ENCODE results near the gene POLR1D. TPM values are rescaled to one million over a fixed set of nuclear protein-coding genes. Genes with fewer than 3 reads are reported as not detected.
"Not testable (repeated sequence)": the region's sequence is repeated elsewhere in the genome, so short reads cannot be mapped to it uniquely, and the experiment has no call there.

POLR1D gene
- total and polyA plus RNA-seq, 4 donors: 47.3 to 92.4 (median 83.1) TPM

DNA sequence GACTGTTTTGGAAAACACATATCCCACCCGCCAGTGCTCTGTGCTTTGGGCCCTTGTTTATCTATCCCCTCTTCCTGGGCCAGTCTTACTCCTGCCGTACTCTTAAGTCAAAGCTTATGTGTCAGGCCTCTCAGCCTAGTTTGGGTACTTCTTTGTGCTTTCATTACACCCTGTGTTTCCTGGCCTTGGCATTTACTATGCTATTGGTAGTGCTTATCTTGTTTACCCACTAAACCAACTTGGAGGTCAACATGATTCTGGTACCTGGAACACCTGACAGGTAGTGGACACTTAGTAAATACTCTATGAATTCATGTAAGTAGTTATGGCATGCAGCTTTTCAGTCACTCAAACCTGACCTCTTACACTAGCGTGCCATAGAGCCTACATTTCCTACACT, 2.4 kb downstream of the POLR1D start:
- Histone ChIP-seq H3K36me3 (ENCODE audit: control insufficient read depth, insufficient read depth, low read length) (no peaks in the 10 kb centered on the region), H3K9me3 (ENCODE audit: control insufficient read depth, insufficient read depth, low read length) (no peaks in the 10 kb centered on the region), H3K27me3 (ENCODE audit: control insufficient read depth, insufficient read depth, low read length) (no peaks in the 10 kb centered on the region), H3K27ac (ENCODE audit: low read depth, low read length) (no peak overlapping the region), H3K4me3 (ENCODE audit: low read depth, low read length) (no peak overlapping the region), H3K4me1 (ENCODE audit: control insufficient read depth, insufficient read depth, low read length) (peaks cover 7% of the 10 kb centered on the region)
- no peak for DNase-seq (ENCODE audit: low read depth in 4 of 6, low spot score in 6 of 6)
- no CpG with 5 or more reads among the region's 3 CpGs for WGBS (ENCODE audit: insufficient coverage)

DNA sequence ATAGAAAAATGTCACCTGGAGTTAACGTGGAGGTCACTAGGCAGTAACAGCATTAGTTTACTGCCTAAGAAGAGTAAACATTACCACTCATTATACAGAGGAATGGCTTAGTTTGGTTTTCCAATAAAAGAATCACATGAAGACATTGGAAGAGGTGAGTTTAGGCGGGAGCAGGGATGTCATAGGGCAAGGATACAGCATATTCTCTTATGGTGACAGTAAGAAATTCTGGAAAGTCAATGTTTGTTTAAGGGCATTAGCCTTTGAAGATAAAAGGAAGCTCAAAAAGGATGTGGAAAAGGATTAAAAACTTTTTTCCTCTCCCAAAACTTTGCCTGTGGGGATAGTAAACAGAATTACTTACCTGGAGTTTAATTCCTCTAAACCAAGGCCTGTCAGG, 4.1 kb downstream of the POLR1D start:
- Histone ChIP-seq H3K4me1 (ENCODE audit: control insufficient read depth, insufficient read depth, low read length) (peaks cover 6% of the 10 kb centered on the region), H3K27ac (ENCODE audit: low read depth, low read length) (no peak overlapping the region), H3K27me3 (ENCODE audit: control insufficient read depth, insufficient read depth, low read length) (no peaks in the 10 kb centered on the region), H3K4me3 (ENCODE audit: low read depth, low read length) (no peak overlapping the region), H3K9me3 (ENCODE audit: control insufficient read depth, insufficient read depth, low read length) (no peaks in the 10 kb centered on the region), H3K36me3 (ENCODE audit: control insufficient read depth, insufficient read depth, low read length) (no peaks in the 10 kb centered on the region)
- no peak for DNase-seq (ENCODE audit: low read depth in 4 of 6, low spot score in 6 of 6)
- 100% methylated on average over 1 of the region's 2 CpGs for WGBS (ENCODE audit: insufficient coverage)

DNA sequence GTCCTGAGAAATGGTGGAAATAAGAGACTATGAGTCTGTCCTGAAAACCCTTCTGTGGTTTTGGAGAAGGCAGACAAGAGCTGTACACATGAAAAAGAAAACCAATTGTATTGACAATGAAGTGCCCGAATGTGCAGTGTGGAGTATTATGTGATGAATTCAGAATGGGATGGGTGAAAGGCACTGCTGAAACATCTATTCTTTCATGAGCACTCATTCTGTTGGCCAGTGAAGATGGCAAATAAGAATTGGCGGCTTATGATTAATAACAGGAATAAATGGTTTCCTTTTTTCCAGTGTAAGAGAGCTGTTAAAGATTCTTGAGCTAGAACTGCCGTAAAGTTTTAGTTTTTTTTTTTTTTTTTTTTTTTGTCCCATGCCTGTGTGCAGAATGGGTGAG, 5.7 kb downstream of the POLR1D start:
- 62% methylated on average over 2 of the region's 3 CpGs for WGBS (ENCODE audit: insufficient coverage)

DNA sequence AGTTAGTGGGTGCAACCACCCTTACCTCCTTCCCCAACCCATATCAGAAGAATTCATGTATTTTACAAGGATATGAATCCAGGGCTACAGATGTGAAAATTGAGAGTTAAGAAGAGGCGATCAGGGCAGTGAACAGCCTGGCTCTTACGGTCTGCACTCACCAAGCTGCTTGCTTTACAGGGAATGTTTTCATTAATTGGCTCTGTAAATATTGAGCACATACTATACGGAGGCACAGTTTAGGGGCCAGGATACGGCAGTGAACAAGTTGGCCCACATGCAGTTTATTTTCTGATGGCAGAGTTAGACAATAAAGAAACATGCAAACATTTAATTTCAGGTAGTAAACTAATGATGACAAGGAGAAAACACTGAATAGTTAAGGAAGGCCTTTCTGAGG, 6.4 kb downstream of the POLR1D start:
- no peaks in the 10 kb centered on the region for H3K27me3 ChIP-seq (ENCODE audit: control insufficient read depth, insufficient read depth, low read length)
- WGBS (ENCODE audit: insufficient coverage): 50% methylated on average over 1 of the region's 4 CpGs
- H3K4me1 ChIP-seq (ENCODE audit: control insufficient read depth, insufficient read depth, low read length): no peaks in the 10 kb centered on the region
- no peak overlapping the region for H3K27ac ChIP-seq (ENCODE audit: low read depth, low read length)
- no peaks in the 10 kb centered on the region for H3K9me3 ChIP-seq (ENCODE audit: control insufficient read depth, insufficient read depth, low read length)
- H3K4me3 ChIP-seq (ENCODE audit: low read depth, low read length): no peak overlapping the region
- no peaks in the 10 kb centered on the region for H3K36me3 ChIP-seq (ENCODE audit: control insufficient read depth, insufficient read depth, low read length)
- DNase-seq (ENCODE audit: low read depth in 4 of 6, low spot score in 6 of 6): no peak

More for the DNA sequence above, 5.7 kb downstream of the POLR1D start:
- no peak overlapping the region for H3K27ac ChIP-seq (ENCODE audit: low read depth, low read length)
- DNase-seq (ENCODE audit: low read depth in 4 of 6, low spot score in 6 of 6): no peak
- H3K9me3 ChIP-seq (ENCODE audit: control insufficient read depth, insufficient read depth, low read length): no peaks in the 10 kb centered on the region
- H3K27me3 ChIP-seq (ENCODE audit: control insufficient read depth, insufficient read depth, low read length): no peaks in the 10 kb centered on the region
- H3K4me3 ChIP-seq (ENCODE audit: low read depth, low read length): no peak overlapping the region
- no peaks in the 10 kb centered on the region for H3K4me1 ChIP-seq (ENCODE audit: control insufficient read depth, insufficient read depth, low read length)
- no peaks in the 10 kb centered on the region for H3K36me3 ChIP-seq (ENCODE audit: control insufficient read depth, insufficient read depth, low read length)

DNA sequence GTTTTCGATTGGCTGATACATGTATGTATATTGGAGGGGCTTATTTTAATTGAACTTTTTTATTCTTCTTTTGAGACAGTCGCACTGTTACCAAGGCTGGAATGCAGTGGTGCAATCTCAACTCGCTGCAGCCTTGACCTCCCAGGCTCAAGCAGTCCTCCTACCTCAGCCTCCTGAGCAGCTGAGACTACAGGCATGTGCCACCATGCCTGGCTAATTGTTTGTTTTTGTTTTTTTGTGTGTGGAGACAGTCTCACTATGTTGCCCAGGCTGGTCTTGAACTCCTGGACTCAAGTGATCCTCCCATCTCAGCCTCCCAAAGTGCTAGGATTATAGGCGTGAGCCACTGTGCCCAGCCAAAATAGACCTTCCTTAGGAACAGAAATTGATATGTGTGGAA, 7.1 kb downstream of the POLR1D start:
- 87% methylated on average over 2 of the region's 4 CpGs for WGBS (ENCODE audit: insufficient coverage)

DNA sequence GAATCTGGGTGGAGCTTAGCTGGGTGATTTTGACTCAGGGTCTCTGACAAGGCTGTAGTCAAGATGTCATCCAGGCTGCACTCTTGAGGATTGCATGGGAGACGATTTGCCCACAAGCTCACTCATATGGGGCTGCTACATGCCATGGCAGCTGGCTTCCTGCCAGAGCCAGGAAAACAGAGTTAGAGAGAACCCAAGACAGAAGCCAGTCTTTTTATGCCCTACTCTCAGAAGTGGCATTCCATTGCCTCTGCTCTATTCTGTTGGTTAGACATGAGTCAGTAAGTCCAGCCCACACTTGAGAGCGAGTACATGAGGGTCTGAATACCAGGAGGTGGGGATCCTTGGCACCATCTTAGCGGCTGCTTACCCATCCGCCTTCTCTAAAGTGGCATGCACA, 9.5 kb downstream of the POLR1D start:
- H3K27ac ChIP-seq (ENCODE audit: low read depth, low read length): no peak overlapping the region
- DNase-seq (ENCODE audit: low read depth in 4 of 6, low spot score in 6 of 6): no peak
- H3K4me3 ChIP-seq (ENCODE audit: low read depth, low read length): no peak overlapping the region
- no peaks in the 10 kb centered on the region for H3K4me1 ChIP-seq (ENCODE audit: control insufficient read depth, insufficient read depth, low read length)
- no peaks in the 10 kb centered on the region for H3K36me3 ChIP-seq (ENCODE audit: control insufficient read depth, insufficient read depth, low read length)
- WGBS (ENCODE audit: insufficient coverage): 80% methylated on average over 2 of the region's 4 CpGs
- no peaks in the 10 kb centered on the region for H3K27me3 ChIP-seq (ENCODE audit: control insufficient read depth, insufficient read depth, low read length)
- no peaks in the 10 kb centered on the region for H3K9me3 ChIP-seq (ENCODE audit: control insufficient read depth, insufficient read depth, low read length)

More for the DNA sequence above, 7.1 kb downstream of the POLR1D start:
- H3K4me3 ChIP-seq (ENCODE audit: low read depth, low read length); H3K27me3 ChIP-seq (ENCODE audit: control insufficient read depth, insufficient read depth, low read length); H3K4me1 ChIP-seq (ENCODE audit: control insufficient read depth, insufficient read depth, low read length); H3K36me3 ChIP-seq (ENCODE audit: control insufficient read depth, insufficient read depth, low read length); H3K27ac ChIP-seq (ENCODE audit: low read depth, low read length); H3K9me3 ChIP-seq (ENCODE audit: control insufficient read depth, insufficient read depth, low read length); DNase-seq (ENCODE audit: low read depth in 4 of 6, low spot score in 6 of 6): not testable (repeated sequence)

DNA sequence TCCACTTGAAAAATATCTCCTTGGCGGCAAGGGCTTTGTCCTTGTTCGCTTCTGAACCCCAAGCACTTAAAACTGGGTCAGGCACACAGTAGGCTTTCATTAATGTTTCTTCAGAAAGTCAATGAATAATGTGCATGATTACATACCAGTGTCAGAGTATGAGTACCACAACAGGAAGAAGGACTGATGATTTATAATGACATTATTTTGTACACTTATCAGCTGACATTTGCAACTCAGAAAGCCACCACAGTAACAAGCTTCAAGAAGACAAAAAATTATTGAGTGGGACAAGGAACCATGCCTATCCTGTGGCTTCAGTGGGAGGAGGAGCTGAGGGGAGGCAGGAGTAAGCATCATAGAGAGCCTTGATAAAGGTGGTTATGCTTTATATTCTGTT, 10.0 kb downstream of the POLR1D start:
- H3K27ac ChIP-seq (ENCODE audit: low read depth, low read length): no peak overlapping the region
- no peaks in the 10 kb centered on the region for H3K27me3 ChIP-seq (ENCODE audit: control insufficient read depth, insufficient read depth, low read length)
- H3K36me3 ChIP-seq (ENCODE audit: control insufficient read depth, insufficient read depth, low read length): no peaks in the 10 kb centered on the region
- H3K4me3 ChIP-seq (ENCODE audit: low read depth, low read length): no peak overlapping the region
- H3K4me1 ChIP-seq (ENCODE audit: control insufficient read depth, insufficient read depth, low read length): no peaks in the 10 kb centered on the region
- 58% methylated on average over 2 of the region's 2 CpGs for WGBS (ENCODE audit: insufficient coverage)
- no peaks in the 10 kb centered on the region for H3K9me3 ChIP-seq (ENCODE audit: control insufficient read depth, insufficient read depth, low read length)
- DNase-seq (ENCODE audit: low read depth in 4 of 6, low spot score in 6 of 6): no peak

DNA sequence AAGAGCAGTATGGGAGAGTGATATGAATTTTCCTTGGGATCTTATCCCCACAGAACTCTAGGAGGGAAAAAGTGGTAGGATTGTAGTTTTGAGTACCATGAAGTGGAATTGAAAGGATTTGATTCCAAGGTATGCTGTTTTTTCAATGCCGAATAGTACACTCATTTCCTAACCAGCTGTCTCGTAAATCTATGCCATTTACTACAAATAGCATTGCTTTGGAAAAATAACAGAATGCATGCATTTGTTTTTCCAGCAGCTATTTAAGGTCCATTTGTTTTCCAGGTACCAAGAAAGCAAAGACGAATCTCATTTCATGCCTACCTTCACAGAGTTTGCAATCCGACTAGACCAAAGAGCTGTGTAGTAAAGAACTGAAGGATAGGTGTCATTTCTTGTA, 10.5 kb downstream of the POLR1D start:
- 100% methylated on average over 1 of the region's 4 CpGs for WGBS (ENCODE audit: insufficient coverage)
- DNase-seq (ENCODE audit: low read depth in 4 of 6, low spot score in 6 of 6): no peak
- Histone ChIP-seq H3K4me3 (ENCODE audit: low read depth, low read length) (no peak overlapping the region), H3K27me3 (ENCODE audit: control insufficient read depth, insufficient read depth, low read length) (no peaks in the 10 kb centered on the region), H3K9me3 (ENCODE audit: control insufficient read depth, insufficient read depth, low read length) (no peaks in the 10 kb centered on the region), H3K36me3 (ENCODE audit: control insufficient read depth, insufficient read depth, low read length) (no peaks in the 10 kb centered on the region), H3K4me1 (ENCODE audit: control insufficient read depth, insufficient read depth, low read length) (no peaks in the 10 kb centered on the region), H3K27ac (ENCODE audit: low read depth, low read length) (no peak overlapping the region)

DNA sequence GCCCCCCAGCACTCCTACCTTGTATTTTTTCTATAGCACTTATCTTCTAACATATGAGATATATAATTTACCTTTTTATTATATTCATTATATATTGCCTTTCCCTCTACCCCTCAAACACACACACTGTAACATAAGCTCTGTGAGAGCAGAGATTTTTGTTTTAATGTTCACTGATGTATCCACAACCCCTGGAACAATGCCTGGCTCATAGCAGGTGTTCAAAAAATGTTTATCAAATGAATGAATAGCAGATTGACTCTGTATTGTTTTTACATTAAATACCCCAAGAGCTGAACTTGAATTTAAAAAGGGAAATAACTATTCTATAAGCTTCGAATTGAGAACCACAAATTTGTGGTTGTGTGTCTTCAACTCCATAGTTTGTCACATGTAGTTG, 11.0 kb downstream of the POLR1D start:
- Histone ChIP-seq H3K4me3 (ENCODE audit: low read depth, low read length) (no peak overlapping the region), H3K4me1 (ENCODE audit: control insufficient read depth, insufficient read depth, low read length) (no peaks in the 10 kb centered on the region), H3K36me3 (ENCODE audit: control insufficient read depth, insufficient read depth, low read length) (no peaks in the 10 kb centered on the region), H3K27ac (ENCODE audit: low read depth, low read length) (no peak overlapping the region), H3K9me3 (ENCODE audit: control insufficient read depth, insufficient read depth, low read length) (no peaks in the 10 kb centered on the region), H3K27me3 (ENCODE audit: control insufficient read depth, insufficient read depth, low read length) (no peaks in the 10 kb centered on the region)
- no peak for DNase-seq (ENCODE audit: low read depth in 4 of 6, low spot score in 6 of 6)
- WGBS (ENCODE audit: insufficient coverage): 100% methylated on average over 1 of the region's 1 CpG

DNA sequence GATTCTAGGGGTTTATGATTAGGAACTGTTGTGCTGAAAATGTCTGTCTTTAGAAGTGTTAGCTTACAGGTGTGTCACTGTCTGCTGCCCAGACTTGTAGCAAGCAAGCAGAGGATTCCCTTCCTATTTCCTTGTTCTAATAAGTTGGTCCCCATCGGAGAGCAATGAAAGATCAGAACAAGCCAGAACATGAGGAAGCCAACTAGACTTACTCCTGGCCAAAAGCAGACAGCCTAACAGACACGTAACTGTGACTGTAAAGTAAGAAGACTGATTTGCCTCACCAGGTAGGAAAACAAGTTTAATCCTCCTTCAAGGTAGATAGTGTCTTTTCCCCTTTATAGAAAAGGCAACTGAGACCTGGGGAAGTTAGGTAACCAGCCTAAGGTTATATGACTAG, 12.5 kb downstream of the POLR1D start:
- no peaks in the 10 kb centered on the region for H3K27me3 ChIP-seq (ENCODE audit: control insufficient read depth, insufficient read depth, low read length)
- WGBS (ENCODE audit: insufficient coverage): no CpG with 5 or more reads among the region's 2 CpGs
- H3K4me1 ChIP-seq (ENCODE audit: control insufficient read depth, insufficient read depth, low read length): no peaks in the 10 kb centered on the region
- no peak for DNase-seq (ENCODE audit: low read depth in 4 of 6, low spot score in 6 of 6)
- H3K9me3 ChIP-seq (ENCODE audit: control insufficient read depth, insufficient read depth, low read length): no peaks in the 10 kb centered on the region
- no peak overlapping the region for H3K4me3 ChIP-seq (ENCODE audit: low read depth, low read length)
- H3K27ac ChIP-seq (ENCODE audit: low read depth, low read length): no peak overlapping the region
- H3K36me3 ChIP-seq (ENCODE audit: control insufficient read depth, insufficient read depth, low read length): no peaks in the 10 kb centered on the region

All from spinal cord (tissue), 10 donors.